Endodermal cell (in vitro differentiated cells): ENCODE data around the gene ZBTB1. TPM values are rescaled to one million over a fixed set of nuclear protein-coding genes. Genes with fewer than 3 reads are reported as not detected.
A peak's percentile ranks its signal among the peaks of the same experiment; 100 is the strongest.

Experiments used
- DNase-seq: peaks from one replicate; pipeline ENCODE4 v3.0.0-alpha.2; 2017
- H3K27ac ChIP-seq: 2 replicates; pipeline ENCODE4 v1.5.1; 2013; ENCODE audit warnings: mild to moderate bottlenecking, low read depth, low read length, moderate library complexity
- H3K27me3 ChIP-seq: 2 replicates; pipeline ENCODE4 v1.6.1; 2013; ENCODE audit warnings: mild to moderate bottlenecking, low read length, moderate library complexity; ENCODE audit not compliant: insufficient read depth, control insufficient read depth, poor library complexity, severe bottlenecking
- H3K36me3 ChIP-seq: 2 replicates; pipeline ENCODE4 v1.7.0; 2013; ENCODE audit warnings: mild to moderate bottlenecking, low read length, moderate library complexity; ENCODE audit not compliant: control insufficient read depth, insufficient read depth
- H3K4me1 ChIP-seq: one replicate; pipeline ENCODE4 v1.7.0; 2013; ENCODE audit warnings: low read length; ENCODE audit not compliant: control insufficient read depth, insufficient read depth
- H3K4me3 ChIP-seq: 2 replicates; pipeline ENCODE4 v1.5.1; 2013; ENCODE audit warnings: mild to moderate bottlenecking, low read length, moderate library complexity
- H3K9ac ChIP-seq: 2 replicates; pipeline ENCODE4 v1.6.1; 2013; ENCODE audit warnings: mild to moderate bottlenecking, low read length, moderate library complexity; ENCODE audit not compliant: poor library complexity, severe bottlenecking; ENCODE audit errors: extremely low read depth
- H3K9me3 ChIP-seq: 2 replicates; pipeline ENCODE4 v1.6.1; 2013; ENCODE audit warnings: mild to moderate bottlenecking, low read length, moderate library complexity; ENCODE audit not compliant: control insufficient read depth
- H3K27ac Mint-ChIP-seq: 2 replicates; pipeline ENCODE4 v1.8.0; 2020; ENCODE audit warnings: mixed read lengths
- H3K27me3 Mint-ChIP-seq: 2 replicates; pipeline ENCODE4 v1.8.0; 2021; ENCODE audit warnings: mild to moderate bottlenecking, mixed read lengths; ENCODE audit not compliant: insufficient read depth
- H3K36me3 Mint-ChIP-seq: 2 replicates; pipeline ENCODE4 v1.8.0; 2020; ENCODE audit warnings: low read depth, mixed read lengths
- H3K4me1 Mint-ChIP-seq: 2 replicates; pipeline ENCODE4 v1.8.0; 2020; ENCODE audit warnings: mixed read lengths
- H3K4me3 Mint-ChIP-seq: 2 replicates; pipeline ENCODE4 v1.8.0; 2020; ENCODE audit warnings: mild to moderate bottlenecking, moderate library complexity, mixed read lengths
- H3K9me3 Mint-ChIP-seq: 2 replicates; pipeline ENCODE4 v1.8.0; 2020; ENCODE audit warnings: mild to moderate bottlenecking, mixed read lengths
- WGBS, 2 experiments: methylation state at CpG; one replicate each; pipeline versions ENCODE4 v1.1.5 to v1.1.7; 2013; ENCODE audit warnings: missing lambda C conversion rate in 2 of 2, mixed read lengths in 1 of 2; ENCODE audit not compliant: insufficient coverage in 1 of 2, insufficient read length in 1 of 2; 5-methylcytosine and 5-hydroxymethylcytosine counted together
- total RNA-seq, 2 donors: library from RNA; stranded (reverse); fragmentation: NEBNext Ultra II Directional in 1 of 2; extraction: Animal tissue kit (Norgen Biotek cat#: 25700) in 1 of 2; gene quantifications; 2 replicates in 1 of 2; 3 replicates in 1 of 2; pipeline ENCODE4 v1.2.1, GENCODE V29; 2021
- TF ChIP-seq, protein P1 (sequence below): fragments of 200-600 bp; sonication (generic); conservative IDR thresholded peaks from 2 replicates; pipeline ENCODE4 v1.5.0; 2021; ENCODE audit warnings: antibody characterized with exemption, mild to moderate bottlenecking

ZBTB1 gene
- total RNA-seq, 2 donors from 2014 or later = 31.0 to 32.4 TPM

DNA sequence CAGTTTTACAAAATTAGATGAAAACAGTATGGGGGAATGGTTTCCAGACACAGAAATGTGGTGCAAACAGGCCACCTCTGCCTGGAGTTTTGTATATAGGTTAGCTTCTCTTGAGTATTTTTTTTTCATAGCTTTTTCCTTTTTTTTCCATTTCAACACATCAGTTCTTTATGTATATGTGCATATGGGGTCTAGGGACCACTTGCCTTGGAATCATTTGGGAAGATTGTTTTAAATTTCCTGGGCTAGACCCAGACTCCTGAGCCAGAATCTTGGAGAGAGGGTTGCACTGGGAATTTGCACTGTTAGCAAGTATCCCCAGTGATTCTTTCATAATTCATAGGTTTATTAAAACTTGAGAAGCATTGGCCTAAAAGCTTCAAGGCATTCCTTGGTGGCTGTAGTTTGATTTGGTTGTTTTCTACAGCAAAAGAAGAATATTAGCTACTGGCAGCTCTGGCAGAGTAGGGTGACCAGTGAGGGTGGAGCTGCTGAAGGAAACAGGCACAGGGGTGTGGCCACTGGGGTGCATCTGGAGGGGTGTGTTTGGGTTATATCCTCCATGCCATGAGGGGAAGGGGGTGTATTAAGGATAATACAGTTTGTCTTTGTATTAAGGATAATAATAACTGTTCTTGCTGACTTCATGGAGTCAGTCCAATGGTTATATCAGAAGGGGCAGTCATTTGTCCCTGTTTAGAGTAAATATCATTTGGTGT is 68.0 kb downstream of the ZBTB1 start:
- peak overlapping the region; percentile 8 for H3K27ac ChIP-seq
- Mint-ChIP-seq H3K36me3 (no peaks in the 10 kb centered on the region), H3K27me3 (no peaks in the 10 kb centered on the region), H3K4me1 (peaks cover 2% of the 10 kb centered on the region), H3K9me3 (no peaks in the 10 kb centered on the region), H3K27ac (no peak overlapping the region), H3K4me3 (no peak overlapping the region)
- H3K27me3 ChIP-seq = no peaks in the 10 kb centered on the region
- no peak for DNase-seq
- H3K36me3 ChIP-seq = no peaks in the 10 kb centered on the region
- no peaks in the 10 kb centered on the region for H3K4me1 ChIP-seq
- TF ChIP-seq, protein P1, sequence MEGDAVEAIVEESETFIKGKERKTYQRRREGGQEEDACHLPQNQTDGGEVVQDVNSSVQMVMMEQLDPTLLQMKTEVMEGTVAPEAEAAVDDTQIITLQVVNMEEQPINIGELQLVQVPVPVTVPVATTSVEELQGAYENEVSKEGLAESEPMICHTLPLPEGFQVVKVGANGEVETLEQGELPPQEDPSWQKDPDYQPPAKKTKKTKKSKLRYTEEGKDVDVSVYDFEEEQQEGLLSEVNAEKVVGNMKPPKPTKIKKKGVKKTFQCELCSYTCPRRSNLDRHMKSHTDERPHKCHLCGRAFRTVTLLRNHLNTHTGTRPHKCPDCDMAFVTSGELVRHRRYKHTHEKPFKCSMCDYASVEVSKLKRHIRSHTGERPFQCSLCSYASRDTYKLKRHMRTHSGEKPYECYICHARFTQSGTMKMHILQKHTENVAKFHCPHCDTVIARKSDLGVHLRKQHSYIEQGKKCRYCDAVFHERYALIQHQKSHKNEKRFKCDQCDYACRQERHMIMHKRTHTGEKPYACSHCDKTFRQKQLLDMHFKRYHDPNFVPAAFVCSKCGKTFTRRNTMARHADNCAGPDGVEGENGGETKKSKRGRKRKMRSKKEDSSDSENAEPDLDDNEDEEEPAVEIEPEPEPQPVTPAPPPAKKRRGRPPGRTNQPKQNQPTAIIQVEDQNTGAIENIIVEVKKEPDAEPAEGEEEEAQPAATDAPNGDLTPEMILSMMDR = no peak
- H3K4me3 ChIP-seq = no peak overlapping the region
- no peaks in the 10 kb centered on the region for H3K9me3 ChIP-seq
- H3K9ac ChIP-seq = no peak overlapping the region

DNA sequence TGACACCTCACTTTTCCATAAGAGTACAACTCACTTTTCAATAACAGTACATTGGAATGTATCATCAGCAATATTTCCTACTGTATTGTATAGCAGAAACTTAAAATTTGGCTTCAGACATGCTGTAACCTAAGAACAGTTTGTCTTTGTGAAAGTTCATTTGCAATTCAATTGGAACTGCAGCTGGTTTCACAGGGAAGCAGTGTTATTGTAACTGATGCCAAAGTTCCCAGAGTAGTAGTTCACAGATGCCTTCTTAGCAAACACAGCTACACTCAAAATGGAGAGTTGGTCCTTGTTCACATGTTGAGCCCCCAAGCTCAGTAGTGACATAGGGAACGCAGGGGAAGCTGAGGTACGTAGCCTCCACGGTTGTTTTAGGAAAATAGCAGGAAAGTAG is 68.5 kb downstream of the ZBTB1 start:
- Histone ChIP-seq H3K27ac (peak overlapping the region; percentile 21), H3K9ac (no peak overlapping the region), H3K4me3 (no peak overlapping the region), H3K9me3 (no peaks in the 10 kb centered on the region), H3K36me3 (no peaks in the 10 kb centered on the region), H3K4me1 (no peaks in the 10 kb centered on the region), H3K27me3 (no peaks in the 10 kb centered on the region)
- Mint-ChIP-seq H3K36me3 (no peaks in the 10 kb centered on the region), H3K27ac (no peak overlapping the region), H3K4me1 (peaks cover 2% of the 10 kb centered on the region), H3K4me3 (no peak overlapping the region), H3K27me3 (no peaks in the 10 kb centered on the region), H3K9me3 (no peaks in the 10 kb centered on the region)
- WGBS, 2 experiments = 66% methylated on average over 3 of the region's 3 CpGs; no CpG with 5 or more reads in 1 of the 2 experiments
- TF ChIP-seq, protein P1 = no peak
- DNase-seq = no peak

Other genes with a start within 250 kb of the ZBTB1 start
- under 1 TPM; 0.57 to 0.66 TPM for gene ESR2, start 210.4 kb upstream of the ZBTB1 start, total RNA-seq
- 100 to 1,000 TPM; 103 to 116 TPM for gene MTHFD1, start 116.4 kb upstream of the ZBTB1 start, total RNA-seq
- 1 to 10 TPM; 1.3 to 2.0 TPM for gene AKAP5, start 39.3 kb upstream of the ZBTB1 start, total RNA-seq
- 10 to 100 TPM; 14.0 to 17.0 TPM for gene ZBTB25, start 932 bp upstream of the ZBTB1 start, total RNA-seq
- 10 to 100 TPM in 1 of 2 donors, 1 to 10 TPM in 1; 7.9 to 12.9 TPM for gene HSPA2, start 36.0 kb downstream of the ZBTB1 start, total RNA-seq
- 1 to 10 TPM in 1 of 2 donors, under 1 TPM in 1; 0.24 to 1.2 TPM for gene PPP1R36, start 45.2 kb downstream of the ZBTB1 start, total RNA-seq
- 10 to 100 TPM; 31.7 to 52.6 TPM for gene PLEKHG3, start 199.7 kb downstream of the ZBTB1 start, total RNA-seq